Testis (tissue), 2 donors: ENCODE results near the gene PLCL1.

Experiments
- CTCF ChIP-seq, 3 experiments: fragments of 450-650 bp in 2 of 3; fragments of 200-600 bp in 1 of 3; sonication (generic) in 1 of 3; IDR thresholded peaks; one replicate each; pipeline ENCODE4 v1.5.1; 2016 to 2019; ENCODE audit warnings: antibody characterized with exemption in 3 of 3, mild to moderate bottlenecking in 2 of 3, moderate library complexity in 1 of 3
- POLR2A ChIP-seq: fragments of 450-650 bp; IDR thresholded peaks from one replicate; pipeline ENCODE4 v1.6.1; 2017; ENCODE audit warnings: antibody characterized with exemption, mild to moderate bottlenecking, moderate library complexity

DNA sequence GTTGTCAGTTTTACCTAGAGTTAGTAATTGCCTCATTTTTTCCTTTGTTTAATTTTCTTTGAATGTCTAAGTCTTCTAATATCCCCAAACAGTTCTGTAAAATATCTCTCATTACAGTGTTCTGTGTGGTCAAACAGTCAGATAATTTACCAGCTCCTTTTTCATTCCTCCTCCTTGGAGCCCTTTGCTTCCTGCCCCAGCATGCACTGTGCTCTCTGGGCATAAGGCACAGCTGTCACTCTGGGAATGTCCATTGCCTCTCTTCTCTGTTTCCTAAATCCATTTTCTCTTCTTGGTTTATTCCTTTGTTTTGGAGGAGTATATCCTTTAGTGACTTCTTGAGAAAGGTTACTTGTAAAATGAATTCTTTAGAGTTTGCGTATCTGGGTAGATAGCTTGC, 139.3 kb downstream of the PLCL1 start:
- no peak for TF ChIP-seq CTCF (IDR thresholded peaks at IDR 0.05)
- TF ChIP-seq POLR2A = no peak
